Sciatic nerve (tissue), 2 donors: ENCODE measurements around the gene TNIK. TPM values are rescaled to one million over a fixed set of nuclear protein-coding genes. Genes with fewer than 3 reads are reported as not detected.

Experiments used
- ATAC-seq: fragments of 200-7000 bp; cut with Tn5 transposase; one replicate; pipeline ENCODE4 v1.9.1; 2020; ENCODE audit warnings: mild to moderate bottlenecking, moderate library complexity
- DNase-seq: peaks from one replicate; pipeline ENCODE4 v3.0.0-alpha.2; 2020; ENCODE audit warnings: low spot score
- intact Hi-C: fragments of 100-400 bp; cut with DNase I; formaldehyde crosslinking; loops from one replicate; pipeline ENCODE4 v1.14.2; 2022
- microRNA-seq: library from miRNA; unstranded; fragments of <30 nt; microRNA quantifications from one replicate; pipeline ENCODE4 v1.2.0, GENCODE V29; 2020
- total RNA-seq: library from RNA; stranded (reverse); fragmentation: NEBNext Ultra II Directional; extraction: Animal tissue kit (Norgen Biotek cat#: 25700); gene quantifications from one replicate; pipeline ENCODE4 v1.2.1, GENCODE V29; 2021
- donor health status: DM: no; HTN: no; CAD: no.
- donor health status: DM: no; HTN: no; CAD: no.

The TNIK gene
- total RNA-seq, 1 donor from 2014 or later, result 9.5 TPM

DNA sequence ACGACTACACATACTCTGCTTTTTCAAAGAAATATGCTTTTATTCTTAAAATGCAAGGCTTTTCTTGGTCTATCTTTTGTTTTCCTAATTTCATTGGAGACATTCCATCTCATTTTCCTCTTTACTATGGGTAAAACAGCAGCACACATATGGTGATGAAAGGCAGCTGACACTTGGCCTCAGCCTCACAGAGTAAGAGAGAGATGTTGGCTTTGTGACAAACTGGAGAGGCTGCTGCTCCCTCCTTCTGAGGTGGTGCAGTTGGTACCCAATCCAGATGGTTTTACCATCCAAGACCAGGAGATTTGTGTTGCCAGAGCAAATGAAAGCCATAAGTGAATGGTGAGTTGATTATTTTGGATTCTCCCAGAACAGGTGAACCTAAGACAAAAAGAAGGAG lies 420.5 kb downstream of the TNIK start:
- intact Hi-C loops, result no loop called here
- no peak for DNase-seq
- ATAC-seq, result no peak

- intact Hi-C loops, result no loop called here
- no peak for ATAC-seq
- no peak for DNase-seq
Observed at GRCh38 chr3:171038342-171038741, 421.9 kb downstream of the TNIK start.

GRCh38 chr3:171028779-171029232 lies 431.4 kb downstream of the TNIK start:
- intact Hi-C loops, result no loop called here
- no peak for DNase-seq
- peak; percentile 93 for ATAC-seq

DNA sequence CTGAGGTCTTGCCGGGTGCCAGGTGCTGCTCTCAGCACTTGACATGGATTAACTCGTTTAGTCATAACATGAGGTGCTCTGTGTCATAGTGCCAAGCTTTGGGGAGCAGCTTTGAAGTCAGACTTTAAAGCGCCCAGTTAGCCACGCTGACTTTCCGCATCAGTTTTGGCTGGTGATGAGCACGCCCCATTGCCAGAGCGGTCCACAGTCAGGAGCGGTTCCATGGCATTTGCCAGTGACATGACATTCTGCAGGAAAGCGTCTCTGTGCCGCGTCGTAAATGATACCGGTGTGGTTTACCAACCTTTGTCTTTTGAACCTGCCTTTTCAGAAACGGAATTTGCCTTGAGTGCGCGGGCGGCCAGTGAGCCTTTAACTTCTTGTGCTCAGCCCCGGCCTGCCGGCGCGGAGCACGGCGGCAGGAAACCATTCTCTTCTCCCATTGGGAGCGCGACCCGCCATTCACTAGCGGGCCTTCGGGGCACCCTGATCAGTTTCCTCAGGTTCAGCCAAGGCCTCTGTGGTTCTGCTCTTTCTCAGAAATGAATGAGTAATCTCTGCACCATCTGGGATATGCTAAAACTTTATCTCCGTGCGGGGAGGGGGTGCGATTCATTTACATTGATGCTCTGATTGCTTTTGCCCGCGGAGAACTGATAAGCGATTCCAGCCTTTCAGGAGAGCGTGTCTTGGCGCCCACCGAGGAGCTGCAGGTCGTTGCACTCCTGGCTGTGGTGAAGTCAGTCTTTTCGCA lies 432.0 kb downstream of the TNIK start:
- DNase-seq, result peak; percentile 57

DNA sequence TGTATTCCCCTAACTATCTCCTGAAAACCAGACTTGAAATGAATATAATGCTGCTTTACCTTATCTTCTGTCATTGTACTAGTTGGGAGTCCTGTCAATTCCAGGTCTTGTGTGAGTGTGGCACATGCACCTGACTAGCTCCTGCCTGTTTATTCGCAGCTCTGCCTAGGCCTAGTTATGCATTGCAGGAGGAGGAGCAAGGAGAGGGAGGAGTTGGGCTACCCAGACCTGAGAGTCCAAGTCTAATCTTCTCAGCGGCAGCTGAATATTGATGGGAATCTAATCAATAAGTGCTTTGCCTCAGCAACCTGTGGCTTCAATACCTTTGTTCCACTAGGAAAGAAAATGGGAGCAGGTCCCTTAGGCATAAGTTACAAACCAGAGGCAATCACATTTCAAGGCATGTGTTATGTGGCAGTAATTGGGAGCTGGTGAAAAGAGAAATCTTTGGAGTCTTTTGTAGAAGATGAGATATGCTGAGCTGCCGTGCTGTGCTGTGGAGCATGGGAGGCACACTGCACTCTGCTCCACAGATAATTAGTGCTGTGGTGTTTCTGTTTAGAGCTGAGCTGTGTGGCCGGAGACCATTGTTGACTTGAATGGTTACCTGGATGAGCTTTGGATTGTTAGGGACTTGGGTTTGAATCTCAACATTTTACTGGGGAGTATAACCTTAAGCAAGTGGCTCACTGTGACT lies 433.5 kb downstream of the TNIK start, which contains the start of gene SLC2A2:
Gene SLC2A2 (minus strand): TSS at position 124 of the 697 bp plus-strand sequence. CDS start 50 bp downstream, at position 74.
- intact Hi-C loops, result no loop called here
- no peak for ATAC-seq
- DNase-seq, result no peak

More for the DNA sequence above, 432.0 kb downstream of the TNIK start:
- peak; percentile 70 for ATAC-seq
- intact Hi-C loops, result no loop called here

DNA sequence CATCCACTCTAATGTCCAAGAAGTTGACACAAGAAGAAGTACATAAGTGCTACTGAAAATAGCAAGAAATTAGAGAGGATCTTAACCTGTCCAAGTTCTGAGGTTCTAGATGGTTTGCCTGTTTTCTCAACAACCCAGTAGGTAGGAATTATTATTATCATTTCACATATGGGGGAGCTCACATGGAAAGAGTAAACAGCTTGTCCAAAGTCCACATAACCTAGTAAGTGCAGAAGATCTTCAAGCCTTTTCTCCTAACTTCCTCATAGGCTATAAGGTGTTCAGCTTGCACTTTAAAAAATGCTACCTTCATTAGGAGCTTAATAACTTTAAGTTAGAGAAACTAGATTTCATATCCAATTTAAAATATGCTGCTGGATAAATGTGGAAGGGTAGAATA lies 436.6 kb downstream of the TNIK start:
- no peak for DNase-seq
- ATAC-seq, result no peak
- intact Hi-C loops, result no loop called here

GRCh38 chr3:171021377-171021776 lies 438.8 kb downstream of the TNIK start:
- no peak for ATAC-seq
- no peak for DNase-seq
- intact Hi-C loops, result no loop called here

DNA sequence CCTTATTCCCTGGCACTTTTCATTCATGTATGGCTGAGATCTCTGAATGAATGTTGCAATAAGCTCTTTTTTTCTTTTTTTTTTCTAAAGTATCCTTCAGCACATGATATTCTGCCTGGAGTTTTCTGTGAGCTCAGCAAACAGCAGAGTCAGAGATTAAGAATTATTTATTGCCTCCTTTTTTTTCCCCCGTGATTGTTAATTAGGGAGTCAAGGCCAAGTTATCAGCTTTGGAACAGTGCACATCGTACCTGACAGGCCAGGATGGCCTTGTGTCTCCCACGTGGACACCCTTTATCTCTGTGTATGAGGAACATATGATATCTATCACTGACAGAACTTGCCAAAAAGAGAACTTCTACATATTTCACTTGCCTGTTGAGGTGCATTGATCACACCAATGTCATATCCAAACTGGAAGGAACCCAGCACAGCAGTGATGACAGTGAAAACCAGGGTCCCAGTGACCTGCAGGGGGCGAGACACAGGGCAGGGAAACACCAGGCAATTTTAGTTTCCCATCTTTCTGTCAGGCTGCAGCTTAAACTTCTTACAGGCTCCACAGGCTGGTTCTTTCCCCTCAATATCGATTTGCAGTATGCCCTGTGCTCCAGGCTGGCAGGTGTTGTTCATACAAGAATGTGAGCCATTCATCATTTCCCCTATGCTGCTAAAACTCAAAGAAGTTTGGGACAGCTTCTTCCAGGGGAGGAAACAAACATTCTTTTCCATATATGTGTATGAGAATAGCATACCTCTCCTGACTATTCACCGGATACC lies 441.9 kb downstream of the TNIK start:
- intact Hi-C loops, result no loop called here
- ATAC-seq, result no peak
- no peak for DNase-seq

- DNase-seq (no peak), ATAC-seq (peak; percentile 89)
- intact Hi-C loops, result no loop called here
Observed at GRCh38 chr3:171013822-171014748, 446.1 kb downstream of the TNIK start.

GRCh38 chr3:171011873-171012336 lies 448.3 kb downstream of the TNIK start:
- intact Hi-C loops, result no loop called here
- ATAC-seq (no peak), DNase-seq (no peak)

Small RNAs within 50 kb of the gene (microRNA-seq; reads per million reads assigned to microRNA genes)
- gene MIR569, result not detected
